Osteocyte (in vitro differentiated cells): Measurements from ENCODE around the gene SPRING1. TPM values are rescaled to one million over a fixed set of nuclear protein-coding genes. Genes with fewer than 3 reads are reported as not detected.
"Not testable (repeated sequence)": the region's sequence is repeated elsewhere in the genome, so short reads cannot be mapped to it uniquely, and the experiment has no call there.

Experiments used
- DNase-seq: peaks from one replicate; pipeline ENCODE4 v3.0.0; 2021; ENCODE audit warnings: mixed read lengths; ENCODE audit not compliant: unreplicated experiment; ENCODE audit errors: extremely low spot score
- H3K27ac Mint-ChIP-seq: one replicate; pipeline ENCODE4 v1.8.0; 2021; ENCODE audit warnings: mild to moderate bottlenecking, mixed read lengths; ENCODE audit not compliant: unreplicated experiment
- H3K27me3 Mint-ChIP-seq: one replicate; pipeline ENCODE4 v1.8.0; 2021; ENCODE audit warnings: mixed read lengths; ENCODE audit not compliant: unreplicated experiment
- H3K36me3 Mint-ChIP-seq: one replicate; pipeline ENCODE4 v1.8.0; 2021; ENCODE audit warnings: mixed read lengths; ENCODE audit not compliant: unreplicated experiment
- H3K4me1 Mint-ChIP-seq: one replicate; pipeline ENCODE4 v1.8.0; 2021; ENCODE audit warnings: mixed read lengths; ENCODE audit not compliant: unreplicated experiment
- H3K4me3 Mint-ChIP-seq: one replicate; pipeline ENCODE4 v1.8.0; 2021; ENCODE audit warnings: mild to moderate bottlenecking, moderate library complexity, mixed read lengths; ENCODE audit not compliant: unreplicated experiment
- H3K9me3 Mint-ChIP-seq: one replicate; pipeline ENCODE4 v1.8.0; 2021; ENCODE audit warnings: mixed read lengths; ENCODE audit not compliant: unreplicated experiment
- total RNA-seq: library from RNA; stranded (reverse); gene quantifications from 2 replicates; pipeline ENCODE4 v1.2.1, GENCODE V29; 2021
- TF ChIP-seq, protein P1 (sequence below): fragments of 200-600 bp; sonication (generic); IDR thresholded peaks from 2 replicates; pipeline ENCODE4 v1.5.0; 2021; ENCODE audit warnings: antibody characterized with exemption, mild to moderate bottlenecking, moderate library complexity

The SPRING1 gene
- total RNA-seq, 1 donor from 2014 or later, result 36.9 TPM

DNA sequence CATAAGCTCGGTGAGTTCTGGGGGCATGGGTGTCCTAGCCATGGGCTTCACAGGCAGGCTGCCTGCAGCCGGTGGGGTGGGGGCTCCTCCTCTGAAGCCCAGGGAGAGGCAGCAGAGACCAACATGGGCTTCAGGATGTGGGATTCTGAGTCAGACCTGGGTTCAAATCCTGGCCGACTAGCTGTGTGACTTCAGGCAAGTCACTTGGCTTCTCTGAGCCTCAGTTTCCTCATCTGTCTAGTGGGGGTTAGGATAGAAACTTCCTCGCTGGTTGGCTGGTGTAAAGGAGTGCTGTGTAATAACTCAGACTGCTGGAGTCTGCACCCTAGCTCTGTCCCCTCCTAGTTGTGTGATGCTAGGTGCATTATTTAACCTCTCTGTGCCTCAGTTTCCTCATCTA, 12.4 kb upstream of the SPRING1 start:
- TF ChIP-seq, protein P1, sequence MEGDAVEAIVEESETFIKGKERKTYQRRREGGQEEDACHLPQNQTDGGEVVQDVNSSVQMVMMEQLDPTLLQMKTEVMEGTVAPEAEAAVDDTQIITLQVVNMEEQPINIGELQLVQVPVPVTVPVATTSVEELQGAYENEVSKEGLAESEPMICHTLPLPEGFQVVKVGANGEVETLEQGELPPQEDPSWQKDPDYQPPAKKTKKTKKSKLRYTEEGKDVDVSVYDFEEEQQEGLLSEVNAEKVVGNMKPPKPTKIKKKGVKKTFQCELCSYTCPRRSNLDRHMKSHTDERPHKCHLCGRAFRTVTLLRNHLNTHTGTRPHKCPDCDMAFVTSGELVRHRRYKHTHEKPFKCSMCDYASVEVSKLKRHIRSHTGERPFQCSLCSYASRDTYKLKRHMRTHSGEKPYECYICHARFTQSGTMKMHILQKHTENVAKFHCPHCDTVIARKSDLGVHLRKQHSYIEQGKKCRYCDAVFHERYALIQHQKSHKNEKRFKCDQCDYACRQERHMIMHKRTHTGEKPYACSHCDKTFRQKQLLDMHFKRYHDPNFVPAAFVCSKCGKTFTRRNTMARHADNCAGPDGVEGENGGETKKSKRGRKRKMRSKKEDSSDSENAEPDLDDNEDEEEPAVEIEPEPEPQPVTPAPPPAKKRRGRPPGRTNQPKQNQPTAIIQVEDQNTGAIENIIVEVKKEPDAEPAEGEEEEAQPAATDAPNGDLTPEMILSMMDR, result no peak
- H3K27me3 Mint-ChIP-seq, result no peaks in the 10 kb centered on the region
- no peaks in the 10 kb centered on the region for H3K4me1 Mint-ChIP-seq
- no peak overlapping the region for H3K4me3 Mint-ChIP-seq
- no peak for DNase-seq
- no peaks in the 10 kb centered on the region for H3K9me3 Mint-ChIP-seq
- H3K36me3 Mint-ChIP-seq, result no peaks in the 10 kb centered on the region
- H3K27ac Mint-ChIP-seq, result no peak overlapping the region

DNA sequence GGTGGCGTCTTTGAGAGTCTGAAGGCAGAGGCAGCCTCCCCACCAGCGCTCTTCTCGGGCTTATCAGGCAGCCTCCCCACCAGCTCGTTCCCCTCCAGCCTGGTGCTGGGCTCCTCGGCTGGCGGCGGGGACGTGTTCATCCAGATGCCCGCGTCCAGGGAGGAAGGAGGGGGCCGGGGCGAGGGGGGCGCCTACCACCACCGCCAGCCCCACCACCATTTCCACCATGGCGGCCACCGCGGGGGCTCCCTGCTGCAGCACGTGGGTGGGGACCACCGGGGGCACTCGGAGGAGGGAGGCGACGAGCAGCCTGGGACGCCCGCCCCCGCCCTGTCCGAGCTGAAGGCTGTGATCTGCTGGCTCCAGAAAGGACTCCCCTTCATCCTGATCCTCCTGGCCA, 12.0 kb upstream of the SPRING1 start:
- TF ChIP-seq, protein P1, result no peak
- no peaks in the 10 kb centered on the region for H3K36me3 Mint-ChIP-seq
- no peak overlapping the region for H3K27ac Mint-ChIP-seq
- H3K27me3 Mint-ChIP-seq, result no peaks in the 10 kb centered on the region
- no peaks in the 10 kb centered on the region for H3K4me1 Mint-ChIP-seq
- no peak overlapping the region for H3K4me3 Mint-ChIP-seq
- DNase-seq, result no peak
- H3K9me3 Mint-ChIP-seq, result no peaks in the 10 kb centered on the region

DNA sequence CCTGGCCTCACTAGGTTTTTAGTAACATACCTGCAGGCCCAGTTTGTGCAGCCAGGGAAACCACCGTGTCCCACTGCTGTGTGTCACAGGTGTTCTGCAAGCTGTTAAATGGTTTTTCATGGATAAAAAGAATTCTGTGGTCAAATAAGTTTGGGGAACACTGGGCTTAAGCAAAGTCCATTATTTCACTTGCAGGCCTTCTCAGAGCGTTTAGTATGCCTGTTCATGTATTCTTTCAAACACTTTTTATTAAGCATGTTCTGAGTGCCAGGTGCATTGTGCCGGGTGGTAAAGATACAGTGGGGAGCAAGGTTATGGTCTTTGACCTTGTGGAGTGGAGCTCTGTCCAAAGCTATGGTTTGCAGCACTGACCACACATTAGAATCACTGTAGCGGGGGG, 7.7 kb upstream of the SPRING1 start:
- H3K4me3 Mint-ChIP-seq, result no peak overlapping the region
- no peak for DNase-seq
- H3K4me1 Mint-ChIP-seq, result no peaks in the 10 kb centered on the region

DNA sequence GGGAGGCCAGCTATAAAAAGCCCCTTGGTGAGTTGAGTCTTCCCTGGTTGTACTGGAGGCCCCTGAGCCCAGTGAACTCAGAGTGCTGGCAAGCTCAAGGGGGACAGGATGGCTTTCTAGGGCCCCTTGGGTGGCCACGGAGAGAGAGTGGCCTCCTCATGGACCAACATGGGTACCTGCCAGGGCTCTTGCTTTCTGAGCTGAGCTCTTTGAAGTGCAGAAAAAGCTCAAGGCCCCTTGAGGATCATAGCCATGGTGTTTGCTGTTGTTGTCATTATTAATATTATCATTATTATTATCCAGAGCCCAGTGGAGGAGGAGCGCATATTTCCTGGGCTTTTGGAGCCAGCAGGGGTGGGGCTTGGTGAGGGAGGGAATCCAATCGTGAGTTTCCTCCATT, 6.9 kb upstream of the SPRING1 start:
- H3K9me3 Mint-ChIP-seq, result no peaks in the 10 kb centered on the region
- H3K4me1 Mint-ChIP-seq, result no peaks in the 10 kb centered on the region
- no peak for DNase-seq
- H3K36me3 Mint-ChIP-seq, result no peaks in the 10 kb centered on the region
- H3K27ac Mint-ChIP-seq, result no peak overlapping the region
- H3K4me3 Mint-ChIP-seq, result no peak overlapping the region
- TF ChIP-seq, protein P1, result no peak
- H3K27me3 Mint-ChIP-seq, result no peaks in the 10 kb centered on the region

More for the DNA sequence above, 7.7 kb upstream of the SPRING1 start:
- TF ChIP-seq, protein P1, result no peak
- Mint-ChIP-seq H3K36me3 (no peaks in the 10 kb centered on the region), H3K27ac (no peak overlapping the region), H3K9me3 (no peaks in the 10 kb centered on the region), H3K27me3 (no peaks in the 10 kb centered on the region)

DNA sequence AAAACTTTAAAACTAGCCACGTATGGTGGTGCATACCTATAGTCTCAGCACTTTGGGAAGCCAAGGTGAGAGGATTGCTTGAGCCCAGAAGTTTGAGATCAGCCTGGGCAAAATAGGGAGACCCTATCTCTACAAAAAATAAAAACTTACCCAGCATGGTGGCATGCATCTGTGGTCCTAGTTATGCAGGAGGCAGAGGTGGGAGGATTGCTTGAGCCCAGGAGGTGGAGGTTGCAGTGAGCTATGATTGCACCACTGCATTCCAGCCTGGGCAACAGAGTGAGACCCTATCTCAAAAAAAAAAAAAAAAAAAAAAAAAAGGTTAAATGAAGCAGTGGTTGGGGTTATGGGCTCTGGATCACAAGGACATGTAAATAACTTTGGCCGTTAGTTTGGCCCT, 4.9 kb upstream of the SPRING1 start:
- not testable (repeated sequence) for H3K27ac Mint-ChIP-seq, H3K9me3 Mint-ChIP-seq, H3K4me3 Mint-ChIP-seq, H3K4me1 Mint-ChIP-seq, H3K27me3 Mint-ChIP-seq, DNase-seq, H3K36me3 Mint-ChIP-seq

DNA sequence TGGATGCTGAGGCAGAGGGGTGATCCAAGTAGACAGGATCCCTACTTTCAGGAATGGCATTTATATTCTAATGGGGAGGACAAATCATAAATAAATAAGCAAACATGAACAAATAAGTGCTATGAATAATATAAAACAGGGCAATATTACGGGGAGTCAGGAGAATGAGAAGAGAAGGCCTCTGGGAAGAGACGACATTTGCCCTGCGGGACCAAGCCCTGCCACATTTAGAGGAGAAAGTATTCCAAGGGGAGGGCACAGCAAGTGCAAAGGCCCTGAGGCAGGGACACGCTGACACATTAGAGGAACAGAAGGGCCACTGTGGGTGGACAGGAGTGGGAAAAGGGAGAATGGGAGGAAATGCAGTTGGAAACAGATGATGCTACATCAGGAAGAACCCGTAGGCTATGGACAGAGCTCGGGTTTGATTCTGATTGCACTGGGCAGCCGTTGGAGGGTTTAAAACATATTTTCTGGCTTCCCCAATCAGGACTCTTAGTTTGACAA, 1.6 kb upstream of the SPRING1 start:
- Mint-ChIP-seq H3K9me3 (no peaks in the 10 kb centered on the region), H3K4me3 (no peak overlapping the region), H3K27me3 (no peaks in the 10 kb centered on the region), H3K4me1 (peaks cover 16% of the 10 kb centered on the region), H3K36me3 (peaks cover 8% of the 10 kb centered on the region), H3K27ac (no peak overlapping the region)
- TF ChIP-seq, protein P1, result no peak
- DNase-seq, result no peak
